Uterus (tissue), 4 donors: ENCODE measurements around the gene SLC4A1AP. TPM values are rescaled to one million over a fixed set of nuclear protein-coding genes. Genes with fewer than 3 reads are reported as not detected.

Experiments
- DNase-seq, 2 donors: peaks; one replicate each; pipeline ENCODE4 v3.0.0-alpha.2; 2019 to 2020
- H3K27ac ChIP-seq, 2 donors: fragments of 200-600 bp; sonication (generic); 1 replicate in 1 of 2; 2 replicates in 1 of 2; pipeline ENCODE4 v1.5.1; 2016 to 2018
- H3K27me3 ChIP-seq, 2 donors: fragments of 200-600 bp; sonication (generic); one replicate each; pipeline ENCODE4 v1.5.1; 2018 to 2019; ENCODE audit warnings: control low read depth in 1 of 2
- H3K36me3 ChIP-seq, 2 donors: fragments of 200-600 bp; sonication (generic); one replicate each; pipeline ENCODE4 v1.5.1; 2019; ENCODE audit warnings: control low read depth in 1 of 2
- H3K4me1 ChIP-seq, 2 donors: fragments of 200-600 bp; sonication (generic); one replicate each; pipeline ENCODE4 v1.5.1; 2018 to 2019; ENCODE audit warnings: control low read depth in 1 of 2
- H3K4me3 ChIP-seq, 2 donors: fragments of 200-600 bp; sonication (generic); 1 replicate in 1 of 2; 2 replicates in 1 of 2; pipeline ENCODE4 v1.5.1; 2018 to 2019; ENCODE audit warnings: mild to moderate bottlenecking in 1 of 2
- H3K9me3 ChIP-seq, 2 donors: fragments of 200-600 bp; sonication (generic); one replicate each; pipeline ENCODE4 v1.5.1; 2019; ENCODE audit warnings: control low read depth in 1 of 2
- CTCF ChIP-seq, 4 experiments: fragments of 200-600 bp in 2 of 4; fragments of 450-650 bp in 2 of 4; sonication (generic) in 2 of 4; IDR thresholded peaks; one replicate each; pipeline ENCODE4 v1.5.1; 2016 to 2019; ENCODE audit warnings: antibody characterized with exemption in 4 of 4, mild to moderate bottlenecking in 2 of 4, moderate library complexity in 1 of 4
- POLR2A ChIP-seq, 2 donors: fragments of 450-650 bp; IDR thresholded peaks; one replicate each; pipeline ENCODE4 v1.6.1; 2016; ENCODE audit warnings: antibody characterized with exemption in 2 of 2, mild to moderate bottlenecking in 1 of 2, moderate library complexity in 1 of 2
- intact Hi-C: fragments of 100-400 bp; cut with DNase I; formaldehyde crosslinking; loops from one replicate; pipeline ENCODE4 v1.15.1; 2023; ENCODE audit warnings: low total_unique reads
- total RNA-seq, 4 donors: library from RNA; depleted of rRNA in 3 of 4; stranded (reverse); fragments of >200 nt in 3 of 4; gene quantifications; one replicate each; pipeline versions ENCODE4 v1.1.0 to v1.2.4, GENCODE V29; 2014 to 2023
- donor health status: DM: yes; HTN: yes; CAD: no.

Gene SLC4A1AP
- total RNA-seq, 4 donors from 2014 or later, result 15.0 to 23.8 (median 23.1) TPM

DNA sequence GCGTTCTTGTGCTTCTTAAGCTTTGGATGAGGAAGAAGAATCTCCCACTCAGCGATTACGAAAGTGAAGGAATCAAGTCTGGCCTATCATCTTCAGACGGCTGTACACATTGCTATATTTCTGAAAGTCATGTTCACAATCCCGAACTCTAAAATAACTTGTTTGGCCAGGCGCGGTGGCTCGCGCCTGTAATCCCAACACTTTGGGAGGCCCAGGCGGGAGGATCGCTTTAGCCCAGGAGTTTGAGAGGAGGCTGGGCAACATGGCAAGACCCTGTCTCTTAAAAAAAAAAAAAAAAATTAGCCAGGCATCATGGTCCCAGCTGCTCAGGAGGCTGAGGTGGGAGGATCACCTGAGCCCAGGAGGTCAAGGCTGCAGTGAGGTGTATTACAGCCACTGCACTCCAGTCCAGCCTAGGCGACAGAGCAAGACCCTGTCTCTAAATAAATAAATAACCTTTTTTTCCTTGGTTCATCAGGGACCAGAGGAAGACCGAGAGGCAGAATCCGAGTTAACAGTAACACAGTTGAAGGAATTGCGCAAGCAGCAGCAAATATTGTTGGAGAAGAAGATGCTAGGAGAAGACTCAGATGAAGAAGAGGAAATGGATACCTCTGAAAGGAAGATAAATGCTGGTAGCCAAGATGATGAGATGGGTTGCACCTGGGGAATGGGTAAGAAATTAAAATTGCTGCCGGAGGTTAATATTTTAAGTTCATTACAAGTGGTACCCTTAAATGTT lies 1.1 kb downstream of the SLC4A1AP start:
- Histone ChIP-seq H3K4me3 (peak overlapping the region; percentile 73 to 90), H3K9me3 (no peaks in the 10 kb centered on the region), H3K4me1 (peaks cover 0 to 7% of the 10 kb centered on the region in 2 donors), H3K36me3 (no peaks in the 10 kb centered on the region), H3K27ac (no peak overlapping the region), H3K27me3 (no peaks in the 10 kb centered on the region)
- no peak for TF ChIP-seq CTCF (IDR thresholded peaks at IDR 0.05)
- no peak for TF ChIP-seq POLR2A (IDR thresholded peaks at IDR 0.05)
- intact Hi-C loops, result no loop called here
- DNase-seq, result no peak

- Histone ChIP-seq H3K36me3 (no peaks in the 10 kb centered on the region), H3K9me3 (no peaks in the 10 kb centered on the region), H3K4me3 (no peak overlapping the region), H3K27me3 (no peaks in the 10 kb centered on the region), H3K4me1 (peaks cover 0 to 2% of the 10 kb centered on the region in 2 donors), H3K27ac (no peak overlapping the region)
- no peak for DNase-seq
- TF ChIP-seq POLR2A (IDR thresholded peaks at IDR 0.05) (no peak), CTCF (IDR thresholded peaks at IDR 0.05) (no peak)
- intact Hi-C loops, result no loop called here
These were observed 3.8 kb downstream of the SLC4A1AP start for GRCh38 chr2:27667446-27667845.

- H3K4me3 ChIP-seq, result no peak overlapping the region
- DNase-seq, result no peak
- H3K36me3 ChIP-seq, result no peaks in the 10 kb centered on the region
- H3K27ac ChIP-seq, result no peak overlapping the region
- no peaks in the 10 kb centered on the region for H3K9me3 ChIP-seq
- no peak for TF ChIP-seq POLR2A (IDR thresholded peaks at IDR 0.05)
- TF ChIP-seq CTCF (IDR thresholded peaks at IDR 0.05), result no peak
- intact Hi-C loops, result no loop called here
- no peaks in the 10 kb centered on the region for H3K27me3 ChIP-seq
- no peaks in the 10 kb centered on the region for H3K4me1 ChIP-seq
These were observed 7.5 kb downstream of the SLC4A1AP start for GRCh38 chr2:27671235-27671634.

DNA sequence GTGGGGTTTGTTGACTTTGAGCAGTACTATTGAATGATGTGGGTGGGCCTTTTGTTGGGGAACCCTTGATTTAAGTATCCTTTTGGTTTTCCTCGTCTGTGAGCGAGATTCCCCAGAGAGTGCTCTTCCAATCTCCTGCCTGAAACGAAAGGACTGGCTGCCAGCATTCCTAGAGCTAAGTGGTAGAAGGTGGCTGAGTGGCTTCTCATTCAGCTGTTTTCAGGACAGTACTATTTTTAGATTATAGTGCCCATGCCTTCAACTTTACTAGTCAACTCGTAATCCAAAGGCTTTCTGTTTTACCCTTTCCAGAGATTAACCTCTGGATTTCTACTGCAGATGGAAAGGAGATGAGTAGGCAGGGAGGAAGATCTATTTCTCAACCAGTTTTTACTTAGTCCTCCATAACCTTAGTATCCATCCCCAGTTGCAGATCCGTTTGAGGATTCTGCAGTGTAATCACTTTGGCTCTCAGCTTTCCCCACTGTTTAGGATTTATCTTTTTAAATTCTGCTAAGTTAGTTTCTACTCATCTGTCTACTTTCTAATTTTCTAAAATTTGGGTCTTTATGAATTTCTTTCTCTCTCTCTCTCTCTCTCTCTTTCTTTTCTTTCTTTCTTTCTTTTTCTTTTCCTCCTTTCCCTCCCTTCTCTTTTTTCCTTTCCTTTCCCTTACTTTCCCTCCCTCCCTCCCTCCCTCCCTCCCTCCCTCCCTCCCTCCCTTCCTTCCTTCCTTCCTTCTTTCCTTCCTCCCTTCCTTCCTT lies 9.2 kb downstream of the SLC4A1AP start:
- intact Hi-C loops, result no loop called here
- Histone ChIP-seq H3K36me3 (no peaks in the 10 kb centered on the region), H3K27ac (no peak overlapping the region), H3K4me1 (no peaks in the 10 kb centered on the region), H3K9me3 (no peaks in the 10 kb centered on the region), H3K4me3 (no peak overlapping the region), H3K27me3 (no peaks in the 10 kb centered on the region)
- no peak for DNase-seq
- TF ChIP-seq POLR2A (IDR thresholded peaks at IDR 0.05) (no peak), CTCF (IDR thresholded peaks at IDR 0.05) (no peak)

- no peak for DNase-seq
- TF ChIP-seq CTCF (IDR thresholded peaks at IDR 0.05), result no peak
- Histone ChIP-seq H3K9me3 (no peaks in the 10 kb centered on the region), H3K27me3 (no peaks in the 10 kb centered on the region), H3K36me3 (no peaks in the 10 kb centered on the region), H3K4me3 (no peak overlapping the region), H3K27ac (no peak overlapping the region), H3K4me1 (no peaks in the 10 kb centered on the region)
- intact Hi-C loops, result no loop called here
These were observed 16.9 kb downstream of the SLC4A1AP start for GRCh38 chr2:27680571-27680970.
